ENCODE data around the gene SCEL.

Gene SCEL

DNA sequence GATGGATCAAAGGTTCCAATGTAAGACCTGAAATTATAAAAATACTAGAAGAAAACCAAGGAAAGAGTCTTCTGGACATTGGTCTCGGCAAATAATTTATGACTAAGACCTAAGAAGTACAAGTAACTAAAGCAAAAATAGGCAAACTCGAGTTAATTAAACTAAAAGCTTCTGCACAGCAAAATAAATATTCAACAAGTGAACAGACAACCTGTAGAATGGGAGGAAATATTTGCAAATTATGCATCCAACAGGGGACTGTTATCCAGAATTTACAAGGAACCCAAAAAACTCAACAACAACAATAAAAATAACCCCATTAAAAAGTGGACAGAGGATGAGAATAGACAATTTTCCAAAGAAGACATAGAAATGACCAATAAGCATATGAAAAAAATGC, 152.3 kb downstream of the SCEL start:
- no peak for DNase-seq

DNA sequence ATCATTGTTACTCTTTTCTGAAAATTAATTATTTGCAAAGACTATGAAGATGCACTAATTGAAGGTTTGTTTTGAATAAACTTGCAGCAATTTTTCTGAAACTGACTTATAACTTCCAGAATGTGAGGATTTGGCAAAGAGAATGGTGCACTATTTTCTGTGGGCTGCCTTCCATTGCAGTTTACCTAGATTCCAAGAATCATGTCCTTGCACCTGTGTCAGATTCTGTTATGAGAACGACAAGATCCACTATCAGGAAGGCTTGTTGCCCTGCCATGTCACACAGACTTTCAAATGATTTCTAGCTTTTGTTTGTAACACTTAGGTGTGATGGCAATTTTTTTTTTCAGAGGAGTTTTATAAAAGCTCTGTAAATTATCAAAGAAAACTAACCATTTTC, 156.4 kb downstream of the SCEL start:
- DNase-seq: no peak

DNA sequence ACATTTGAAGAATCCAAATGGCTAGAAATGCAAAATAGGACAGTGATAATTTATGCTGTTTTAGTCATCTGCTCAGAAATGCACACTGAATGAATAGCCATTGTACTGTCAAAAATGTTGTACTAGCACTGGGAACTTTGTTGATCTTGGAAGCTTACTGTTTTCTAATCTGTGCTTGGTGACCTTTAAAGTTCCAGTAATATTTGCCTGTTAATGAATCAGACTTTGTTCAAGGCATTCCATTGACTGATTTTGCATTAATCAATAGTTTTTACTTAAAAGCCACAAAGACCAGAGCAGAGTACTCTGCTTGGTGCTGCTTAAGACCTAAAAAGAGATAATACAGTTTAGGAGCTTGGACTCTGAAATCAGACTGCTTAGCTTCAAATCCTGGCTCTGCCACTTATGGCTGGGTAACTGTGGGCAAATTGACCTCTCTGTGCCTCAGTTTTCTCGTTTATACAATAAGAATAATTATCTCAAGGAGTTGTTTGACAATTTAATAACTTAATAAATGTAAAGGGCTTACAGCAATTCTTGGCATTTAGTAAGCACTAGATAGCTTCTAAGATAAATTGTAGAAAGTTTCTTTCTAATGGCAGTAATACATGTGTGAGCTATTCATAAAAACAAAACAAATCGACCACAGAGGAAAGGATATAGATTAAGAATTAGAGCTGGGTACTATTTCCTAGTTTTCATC, 157.4 kb downstream of the SCEL start:
- no peak for DNase-seq

GRCh38 chr13:77693449-77693940, 158.0 kb downstream of the SCEL start:
- no peak for DNase-seq

All from NCI-H1417 treated with DMSO at 0.1 percent for 48 hours (cell line).